K562 (cell line): ENCODE results near the gene KIAA0513. TPM values are rescaled to one million over a fixed set of nuclear protein-coding genes. Genes with fewer than 3 reads are reported as not detected.
A peak's percentile ranks its signal among the peaks of the same experiment; 100 is the strongest.
"Not testable (repeated sequence)": the region's sequence is repeated elsewhere in the genome, so short reads cannot be mapped to it uniquely, and the experiment has no call there.

ENCODE experiments used
- ATAC-seq: fragments of 200-7000 bp; cut with Tn5 transposase; 3 replicates; pipeline ENCODE4 v1.9.1; 2020; ENCODE audit warnings: moderate library complexity
- BruUV-seq: library from RNA; stranded (reverse); fragments of 400-500 nt; replicated peaks from 2 replicates; lab custom pipeline; 2021; lab: Mats Ljungman, UMichigan
- CTCF ChIA-PET: fragments of 300-600 bp; formaldehyde crosslinking; extraction: SDS; loops from one replicate; lab custom pipeline; 2021; ENCODE audit warnings: low intra/inter-chr PET ratio; lab: Yijun Ruan, JAX
- POLR2A ChIA-PET: fragments of 300-600, 350-650 bp; sonication (Branson Sonifier 250); formaldehyde crosslinking; extraction: SDS; loops from one replicate; lab custom pipeline; 2021; ENCODE audit warnings: antibody characterized with exemption, inconsistent platforms; lab: Yijun Ruan, JAX
- DNase-seq, 4 experiments: peaks; one replicate each; pipeline versions ENCODE4 v3.0.0 to v3.0.0-alpha.2; 2011 to 2018; ENCODE audit warnings: low spot score in 3 of 4, mixed read lengths in 3 of 4; ENCODE audit errors: extremely low read depth in 1 of 4
- FAIRE-seq: peaks from 2 replicates; lab custom pipeline; 2011; peaks lifted over from hg19 to GRCh38; lab: Jason Lieb, UNC
- H2AFZ ChIP-seq: 2 replicates; pipeline ENCODE4 v1.6.0; 2011; ENCODE audit warnings: low read depth, low read length, control low read depth, inconsistent platforms
- H3K27ac ChIP-seq: fragments of 200-600 bp; 3 replicates; pipeline ENCODE4 v1.8.0; 2011; ENCODE audit warnings: low read depth, mild to moderate bottlenecking, control low read depth, inconsistent platforms, low read length, moderate library complexity, mixed read lengths; ENCODE audit errors: extremely low read depth
- H3K27me3 ChIP-seq, 2 experiments: fragments of 300-600 bp in 1 of 2; 2 replicates in 1 of 2; 3 replicates in 1 of 2; pipeline versions ENCODE4 v1.6.0 to v1.8.0; 2011; ENCODE audit warnings: inconsistent platforms in 2 of 2, low read length in 2 of 2, mild to moderate bottlenecking in 1 of 2, mixed read lengths in 1 of 2, moderate library complexity in 1 of 2; ENCODE audit not compliant: control insufficient read depth in 2 of 2, insufficient read depth in 2 of 2
- H3K36me3 ChIP-seq: fragments of 300-600 bp; 3 replicates; pipeline ENCODE4 v1.8.0; 2011; ENCODE audit warnings: mild to moderate bottlenecking, low read length, inconsistent platforms; ENCODE audit not compliant: control insufficient read depth, insufficient read depth
- H3K4me1 ChIP-seq, 2 experiments: fragments of 200-600 bp in 1 of 2; replicated peaks in 1 of 2; 2 replicates in 1 of 2; 3 replicates in 1 of 2; pipeline versions ENCODE4 v1.5.1 to v1.8.0; 2011; ENCODE audit warnings: inconsistent platforms in 2 of 2, low read length in 2 of 2, mild to moderate bottlenecking in 1 of 2, mixed read lengths in 1 of 2, moderate library complexity in 1 of 2; ENCODE audit not compliant: control insufficient read depth in 2 of 2, insufficient read depth in 2 of 2
- H3K4me2 ChIP-seq: 2 replicates; pipeline ENCODE4 v1.6.1; 2011; ENCODE audit warnings: low read length, control low read depth, inconsistent platforms, mixed read lengths; ENCODE audit not compliant: insufficient read depth
- H3K4me3 ChIP-seq: fragments of 200-600 bp; sonication (generic), shearing (Covaris generic); 2 replicates; pipeline ENCODE4 v1.5.1; 2016; ENCODE audit warnings: control low read depth, inconsistent platforms
- H3K79me2 ChIP-seq: fragments of 200-600 bp; 3 replicates; pipeline ENCODE4 v1.8.0; 2011; ENCODE audit warnings: low read length, inconsistent platforms; ENCODE audit not compliant: control insufficient read depth, insufficient read depth
- H3K9ac ChIP-seq, 2 experiments: 2 replicates each; pipeline versions ENCODE4 v1.6.0 to v1.6.1; 2011; ENCODE audit warnings: low read depth in 2 of 2, low read length in 2 of 2, control low read depth in 1 of 2, inconsistent platforms in 1 of 2, mild to moderate bottlenecking in 1 of 2, mixed read lengths in 1 of 2; ENCODE audit not compliant: insufficient read depth in 1 of 2
- H3K9me1 ChIP-seq: one replicate; pipeline ENCODE4 v1.6.0; 2011; ENCODE audit warnings: inconsistent platforms, mild to moderate bottlenecking, low read length, moderate library complexity; ENCODE audit not compliant: control insufficient read depth, insufficient read depth
- H3K9me3 ChIP-seq: replicated peaks from 2 replicates; pipeline ENCODE4 v1.5.1; 2011; ENCODE audit warnings: low read depth, low read length, inconsistent platforms; ENCODE audit not compliant: control insufficient read depth, insufficient read depth
- H4K20me1 ChIP-seq: replicated peaks from 2 replicates; pipeline ENCODE4 v1.6.1; 2011; ENCODE audit warnings: low read length, inconsistent platforms, mixed read lengths; ENCODE audit not compliant: control insufficient read depth, insufficient read depth
- BCOR ChIP-seq: fragments of 450-650 bp; IDR thresholded peaks from 2 replicates; pipeline ENCODE4 v1.6.1; 2016
- E2F3 ChIP-seq: fragments of 250-450 bp; sonication (Bioruptor Pico); IDR thresholded peaks from 2 replicates; pipeline ENCODE4 v1.4.0; 2020; ENCODE audit warnings: mild to moderate bottlenecking
- MAFF ChIP-seq: IDR thresholded peaks from 2 replicates; pipeline ENCODE4 v1.6.1; 2012; ENCODE audit warnings: low read length, improper control_type of control experiment
- MEIS2 ChIP-seq: fragments of 450-650 bp; IDR thresholded peaks from 2 replicates; pipeline ENCODE4 v1.6.1; 2014; ENCODE audit warnings: mild to moderate bottlenecking; ENCODE audit not compliant: partially characterized antibody
- PYGO2 ChIP-seq: fragments of 450-650 bp; IDR thresholded peaks from 2 replicates; pipeline ENCODE4 v1.6.1; 2016; ENCODE audit warnings: mild to moderate bottlenecking, missing genetic modification characterization, moderate library complexity, missing compliant biosample characterization
- SPI1 ChIP-seq: IDR thresholded peaks from 2 replicates; pipeline ENCODE4 v1.6.1; 2011; ENCODE audit warnings: low read depth, low read length, control low read depth, borderline replicate concordance
- TCF3 ChIP-seq: sonication (generic); formaldehyde crosslinking; IDR thresholded peaks from 2 replicates; pipeline ENCODE4 v1.4.0; 2020; ENCODE audit warnings: mild to moderate bottlenecking, missing genetic modification reagents
- ZNF316 ChIP-seq: fragments of 450-650 bp; IDR thresholded peaks from 2 replicates; pipeline ENCODE4 v1.6.1; 2016
- ZNF512 ChIP-seq: IDR thresholded peaks from 2 replicates; pipeline ENCODE4 v1.6.1; 2016; ENCODE audit warnings: missing genetic modification characterization, missing compliant biosample characterization
- WGBS: fragments of 100-300 bp; shearing (Covaris generic); methylation state at CpG from one replicate; pipeline ENCODE4 v1.1.6; 2016; ENCODE audit warnings: low coverage, mixed read lengths; ENCODE audit not compliant: insufficient coverage; ENCODE audit errors: missing lambda C conversion rate; 5-methylcytosine and 5-hydroxymethylcytosine counted together
- in situ Hi-C: fragments of 300-500 bp; cut with MboI; formaldehyde crosslinking; loops from 4 replicates; pipeline ENCODE4 v1.15.0; 2018; ENCODE audit warnings: inconsistent platforms, mixed read lengths
- intact Hi-C: fragments of 100-400 bp; cut with micrococcal nuclease; formaldehyde crosslinking; loops from 2 replicates; pipeline ENCODE4 v1.14.2; 2022
- polyA plus RNA-seq, 8 experiments: library from polyadenylated mRNA; depleted of rRNA in 4 of 8; stranded (reverse) in 5 of 8; unstranded in 3 of 8; fragments of >200 nt; fragmentation: Nextera tagmentation in 2 of 8; fragmentation: Illumina TruSeq in 1 of 8; extraction: Ambion mirVana in 2 of 8; extraction: Trizol in 1 of 8; gene quantifications; 2 replicates each; pipeline versions ENCODE4 v1.2.1 to v1.2.3, GENCODE V29; 2011 to 2014; ENCODE audit warnings: inconsistent platforms in 1 of 8, missing spikeins in 1 of 8
- total RNA-seq, 7 experiments: library from RNA; depleted of rRNA in 6 of 7; stranded (reverse); fragments of >200 nt in 6 of 7; fragmentation: Illumina TruSeq in 2 of 7; extraction: Trizol in 2 of 7; gene quantifications; 2 replicates each; pipeline versions ENCODE4 v1.2.1 to v1.2.3, GENCODE V29; 2011 to 2021; ENCODE audit warnings: low replicate concordance in 1 of 7

The KIAA0513 gene
- total and polyA plus RNA-seq, 9 of the 15 experiments (the other 6 are each of a cell fraction or from before 2014, with no cell fraction given), result 0.18 to 13.7 (median 10.2) TPM

- WGBS, result 88% methylated on average over 10 of the region's 10 CpGs
- POLR2A ChIA-PET, result interaction anchor here (0.5 to 0.6 kb wide), 2 partner anchors 84 to 1578 kb away, joined by 3 read pairs; no protein-coding TSS in a partner anchor
- ATAC-seq, result no peak
These were observed 24.9 kb downstream of the KIAA0513 start for GRCh38 chr16:85052536-85052935.

GRCh38 chr16:85054321-85054720, 26.7 kb downstream of the KIAA0513 start:
- BruUV-seq, in situ Hi-C loops, intact Hi-C loops: not testable (repeated sequence)

More at GRCh38 chr16:85052536-85052935, 24.9 kb downstream of the KIAA0513 start:
- Histone ChIP-seq H3K4me1 (peaks cover 65 to 72% of the 10 kb centered on the region in 2 experiments), H3K9me1 (no peaks in the 10 kb centered on the region), H3K27ac (no peak overlapping the region), H3K9me3 (0 out of 2 replicates have a peak, but pooled peaks cover 2% of the 10 kb centered on the region), H3K36me3 (peaks cover 10% of the 10 kb centered on the region), H2AFZ (no peak overlapping the region), H4K20me1 (no peaks in the 10 kb centered on the region), H3K4me2 (no peak overlapping the region), H3K9ac (no peak overlapping the region), H3K27me3 (no peaks in the 10 kb centered on the region), H3K4me3 (no peak overlapping the region), H3K79me2 (peaks cover 52% of the 10 kb centered on the region)
- BruUV-seq, result no TSS peak
- in situ Hi-C loops (no loop called here), intact Hi-C loops (no loop called here)
- no peak for FAIRE-seq
- TF ChIP-seq SPI1 (no peak), MAFF (0 out of 2 replicates have a peak, but pooled peaks have one; percentile 16), MEIS2 (peak; percentile 10), ZNF316 (peak; percentile 47; the same call in 1 of the 2 replicates), TCF3 (no peak), PYGO2 (tag) (no peak)
- CTCF ChIA-PET, result no interaction called here
- DNase-seq, result no peak

More at GRCh38 chr16:85054321-85054720, 26.7 kb downstream of the KIAA0513 start:
- H3K4me3 ChIP-seq, H3K4me2 ChIP-seq, H3K9me3 ChIP-seq, ATAC-seq, DNase-seq, H3K9ac ChIP-seq, H4K20me1 ChIP-seq, FAIRE-seq, H2AFZ ChIP-seq, H3K9me1 ChIP-seq, CTCF ChIA-PET, H3K27me3 ChIP-seq, H3K27ac ChIP-seq: not testable (repeated sequence)
- H3K36me3 ChIP-seq, result peaks cover 21% of the 10 kb centered on the region
- TF ChIP-seq ZNF512 (tag) (peak; percentile 69), E2F3 (CRISPR knock-in tag) (0 out of 2 replicates have a peak, but pooled peaks have one; percentile 22), BCOR (peak; percentile 62; the same call in 1 of the 2 replicates)
- POLR2A ChIA-PET, result interaction anchor here (0.7 to 3.2 kb wide), 3 partner anchors 12 to 56 kb away, joined by 3 to 14 read pairs (median 3); no protein-coding TSS in a partner anchor
- 92% methylated on average over 3 of the region's 3 CpGs for WGBS
- peaks cover 34% of the 10 kb centered on the region for H3K79me2 ChIP-seq
- peaks cover 48 to 55% of the 10 kb centered on the region in 2 experiments for H3K4me1 ChIP-seq
